Measurements from ENCODE around the gene ATIC. TPM values are rescaled to one million over a fixed set of nuclear protein-coding genes. Genes with fewer than 3 reads are reported as not detected.

ATIC gene
- total and polyA plus RNA-seq, 12 donors, result 33.7 to 164 (median 83.3) TPM

- 82 to 93% (median 91%) methylated on average over 7 of the region's 7 CpGs for WGBS, 4 donors
- intact Hi-C loops (cut with DNase I), result no loop called here
- no peaks in the 10 kb centered on the region for H3K27me3 ChIP-seq
- TF ChIP-seq POLR2A (IDR thresholded peaks at IDR 0.05), result no peak
- TF ChIP-seq CTCF (IDR thresholded peaks at IDR 0.05), result no peak
- DNase-seq, result no peak
- no peak overlapping the region for H3K4me3 ChIP-seq
- H3K27ac ChIP-seq, result no peak overlapping the region
- no peaks in the 10 kb centered on the region for H3K9me3 ChIP-seq (replicated peaks in 1 of 3)
- H3K36me3 ChIP-seq (replicated peaks in 1 of 2), result peaks cover 0 to 3% of the 10 kb centered on the region in 2 donors
- H3K4me1 ChIP-seq (replicated peaks in 1 of 2), result no peaks in the 10 kb centered on the region
These were observed 68.8 kb downstream of the ATIC start for GRCh38 chr2:215380699-215381098.

- WGBS, 4 donors, result 90 to 96% (median 93%) methylated on average over 7 of the region's 7 CpGs
- no peaks in the 10 kb centered on the region for H3K4me1 ChIP-seq (replicated peaks in 1 of 2)
- no peak for TF ChIP-seq POLR2A (IDR thresholded peaks at IDR 0.05)
- TF ChIP-seq CTCF (IDR thresholded peaks at IDR 0.05), result no peak
- intact Hi-C loops (cut with DNase I), result no loop called here
- H3K27me3 ChIP-seq, result no peaks in the 10 kb centered on the region
- H3K9me3 ChIP-seq (replicated peaks in 1 of 3), result no peaks in the 10 kb centered on the region
- H3K36me3 ChIP-seq (replicated peaks in 1 of 2), result no peaks in the 10 kb centered on the region
- no peak overlapping the region for H3K27ac ChIP-seq
- no peak overlapping the region for H3K4me3 ChIP-seq
- no peak for DNase-seq
These were observed 70.2 kb downstream of the ATIC start for GRCh38 chr2:215382011-215382410.

GRCh38 chr2:215382480-215382879 is 70.6 kb downstream of the ATIC start:
- intact Hi-C loops (cut with DNase I), result no loop called here
- no peaks in the 10 kb centered on the region for H3K9me3 ChIP-seq (replicated peaks in 1 of 3)
- no peaks in the 10 kb centered on the region for H3K36me3 ChIP-seq (replicated peaks in 1 of 2)
- no peaks in the 10 kb centered on the region for H3K4me1 ChIP-seq (replicated peaks in 1 of 2)
- H3K4me3 ChIP-seq, result no peak overlapping the region
- no peak for DNase-seq
- no peaks in the 10 kb centered on the region for H3K27me3 ChIP-seq
- no peak overlapping the region for H3K27ac ChIP-seq
- TF ChIP-seq POLR2A (IDR thresholded peaks at IDR 0.05), result no peak
- TF ChIP-seq CTCF (IDR thresholded peaks at IDR 0.05), result no peak

- Histone ChIP-seq H3K4me3 (no peak overlapping the region), H3K27ac (no peak overlapping the region), H3K4me1 (replicated peaks in 1 of 2) (no peaks in the 10 kb centered on the region), H3K9me3 (replicated peaks in 1 of 3) (no peaks in the 10 kb centered on the region), H3K27me3 (no peaks in the 10 kb centered on the region), H3K36me3 (replicated peaks in 1 of 2) (no peaks in the 10 kb centered on the region)
- no peak for TF ChIP-seq CTCF (IDR thresholded peaks at IDR 0.05)
- no peak for TF ChIP-seq POLR2A (IDR thresholded peaks at IDR 0.05)
- intact Hi-C loops (cut with DNase I), result no loop called here
- 93 to 98% (median 95%) methylated on average over 8 of the region's 8 CpGs for WGBS, 4 donors
- DNase-seq, result no peak
These were observed 71.9 kb downstream of the ATIC start for GRCh38 chr2:215383652-215384279.

Data from adrenal gland (tissue), 12 donors.